ENCODE measurements around the gene TET3.

Gene TET3

DNA sequence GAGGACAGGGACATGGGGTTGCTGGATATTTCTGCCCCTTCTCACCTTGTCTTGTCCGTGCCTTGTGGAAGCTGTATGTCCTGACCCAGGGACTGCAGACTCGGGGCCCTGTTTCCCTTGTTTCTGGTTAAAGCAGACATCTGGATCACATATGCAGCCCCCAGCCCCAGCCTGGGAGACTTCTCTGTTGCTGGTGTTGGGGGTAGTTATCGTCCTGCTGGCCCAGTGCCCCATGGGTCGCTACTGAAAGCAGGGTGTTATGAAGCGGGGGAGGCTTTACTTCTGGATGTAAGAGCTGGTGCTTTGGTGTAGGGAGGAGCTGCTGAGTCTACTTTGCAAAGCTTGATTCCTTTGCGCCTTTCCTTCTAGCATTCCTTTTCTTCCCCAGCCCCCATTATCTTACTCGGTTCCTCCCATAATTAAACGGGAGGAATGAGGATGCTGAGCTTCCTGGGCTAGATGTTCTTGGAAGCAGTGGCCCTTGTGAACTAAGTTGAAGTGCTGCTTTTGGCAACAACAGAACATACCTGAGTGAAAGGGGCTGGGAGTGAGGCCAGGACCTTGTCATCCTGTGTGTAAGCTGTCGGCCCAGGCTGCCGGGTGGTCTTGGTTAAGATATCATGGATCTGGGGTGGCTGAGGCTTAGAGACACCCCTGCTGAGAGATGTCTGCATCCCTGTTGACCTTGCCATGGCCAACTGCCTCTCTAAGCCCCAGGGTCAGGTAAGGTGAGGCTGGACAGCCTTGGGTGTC, 3.4 kb downstream of the TET3 start:
- no peak for DNase-seq

DNA sequence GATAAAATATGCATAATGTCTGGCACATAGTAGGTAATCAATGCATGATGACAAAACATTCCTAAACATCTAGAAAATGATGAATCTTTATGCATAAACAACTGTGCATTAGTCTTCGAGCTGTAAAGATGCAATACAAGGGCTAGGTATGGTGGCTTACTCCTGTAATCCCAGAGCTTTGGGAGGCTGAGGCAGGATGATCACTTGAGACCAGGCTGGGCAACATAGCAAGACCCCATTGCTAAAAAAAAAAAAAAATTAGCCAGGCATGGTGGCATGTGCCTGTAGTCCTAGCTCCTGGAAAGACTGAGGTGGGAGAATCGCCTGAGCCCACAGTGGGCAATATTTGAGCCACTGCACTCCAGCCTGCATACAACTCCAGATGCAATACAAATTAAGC, 5.3 kb downstream of the TET3 start:
- DNase-seq: no peak

DNA sequence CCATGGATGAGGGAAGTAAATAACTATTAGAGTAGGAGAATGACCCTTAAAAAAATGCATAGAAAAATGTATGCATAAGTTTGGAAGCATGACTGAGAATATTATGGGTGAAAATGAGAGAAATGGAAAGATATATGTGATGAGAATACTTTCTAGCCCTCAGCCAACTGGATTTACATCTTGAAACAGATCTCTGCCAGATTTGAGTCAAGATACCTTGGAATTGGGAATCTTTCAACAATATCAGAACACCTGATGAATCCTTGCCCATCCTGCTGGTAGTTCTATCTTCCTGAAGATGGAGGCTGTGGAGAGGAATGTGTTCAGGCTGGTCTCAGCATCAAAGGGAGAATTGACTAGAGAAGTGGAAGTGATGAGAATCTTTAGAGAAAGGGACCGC, 5.8 kb downstream of the TET3 start:
- DNase-seq: no peak

DNA sequence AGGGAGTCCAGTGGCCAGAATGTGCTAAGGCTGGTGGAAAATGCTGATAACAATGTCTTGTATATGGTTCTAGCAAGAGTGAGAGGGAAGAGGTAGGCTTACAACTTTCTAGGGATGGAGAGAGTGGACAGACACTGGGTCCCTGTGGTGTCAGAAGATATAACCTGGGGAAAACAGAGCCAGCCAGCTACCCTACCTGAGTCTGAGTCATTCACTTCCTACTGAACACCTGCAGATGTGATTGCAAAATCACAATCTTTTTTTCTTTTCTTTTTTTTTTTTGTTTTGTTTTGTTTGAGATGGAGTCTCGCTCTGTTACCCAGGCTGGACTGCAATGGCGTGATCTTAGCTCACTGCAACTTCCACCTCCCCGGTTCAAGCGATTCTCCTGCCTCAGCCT, 7.3 kb downstream of the TET3 start:
- DNase-seq: no peak

DNA sequence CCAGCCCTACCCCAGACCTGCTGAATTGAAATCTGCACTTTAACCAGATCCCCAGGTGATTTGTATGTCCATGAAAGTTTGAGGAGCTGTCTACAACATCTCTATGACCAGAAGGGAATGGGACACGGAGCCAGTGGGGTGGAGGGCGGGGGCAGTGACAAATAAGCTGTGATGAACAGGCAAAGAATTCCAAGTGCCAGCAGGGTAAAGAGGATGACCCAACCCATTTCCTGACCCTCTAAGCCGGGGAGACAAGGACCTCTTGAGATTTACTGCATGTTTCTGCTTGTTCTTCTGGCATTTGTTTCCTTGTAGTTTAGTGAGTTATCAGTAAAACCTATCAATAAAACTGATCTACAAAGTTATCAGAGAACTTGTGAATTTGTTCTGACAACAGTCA, 8.7 kb downstream of the TET3 start:
- no peak for DNase-seq

DNA sequence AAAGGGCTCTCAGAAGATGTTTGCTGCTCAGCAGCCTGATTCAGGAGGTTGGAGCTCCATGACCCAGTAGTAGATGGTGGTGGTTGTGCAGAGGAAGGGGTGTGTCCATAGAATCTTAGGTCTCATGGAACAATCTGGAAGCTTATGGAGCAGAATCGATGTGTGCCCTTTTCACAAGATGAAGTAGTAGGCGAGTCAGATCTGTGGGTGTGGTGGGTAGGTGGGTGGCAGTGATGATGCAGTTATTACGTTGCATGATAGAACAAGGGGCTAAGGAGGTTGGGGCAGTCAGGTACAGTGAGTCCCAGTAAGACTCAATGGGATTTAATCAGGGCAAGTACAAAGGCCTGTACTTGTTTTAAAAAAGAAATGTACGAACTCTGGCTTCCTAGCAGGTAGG, 9.1 kb downstream of the TET3 start:
- DNase-seq: no peak

DNA sequence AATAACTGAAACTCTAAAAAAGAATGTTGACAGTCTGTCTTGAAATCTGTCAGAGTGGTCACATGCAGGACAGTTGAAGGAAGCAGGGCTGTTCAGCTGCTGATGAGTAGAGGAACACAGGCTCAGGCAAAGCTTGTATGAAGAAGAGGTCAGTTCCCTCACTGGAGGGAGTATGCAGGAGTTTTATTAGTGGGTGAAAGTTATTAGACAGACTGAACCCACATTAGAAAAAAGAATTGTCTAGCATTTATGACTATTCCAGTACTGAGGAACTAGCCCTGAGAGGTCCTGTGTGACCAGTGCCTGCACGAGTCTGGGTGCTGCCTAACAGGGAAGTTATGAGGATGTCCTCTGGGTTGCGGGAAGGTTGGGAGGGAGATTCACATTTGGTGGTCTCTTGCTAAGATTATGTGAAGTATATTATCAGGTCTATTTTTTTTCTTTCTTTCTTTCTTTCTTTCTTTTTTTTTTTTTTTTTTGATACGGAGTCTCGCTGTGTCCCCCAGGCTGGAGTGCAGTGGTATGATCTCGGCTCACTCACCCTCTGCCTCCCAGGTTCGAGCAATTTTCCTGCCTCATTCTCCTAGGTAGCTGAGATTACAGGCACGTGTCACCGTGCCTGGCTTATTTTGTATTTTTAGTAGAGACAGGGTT, 9.6 kb downstream of the TET3 start:
- DNase-seq: no peak

DNA sequence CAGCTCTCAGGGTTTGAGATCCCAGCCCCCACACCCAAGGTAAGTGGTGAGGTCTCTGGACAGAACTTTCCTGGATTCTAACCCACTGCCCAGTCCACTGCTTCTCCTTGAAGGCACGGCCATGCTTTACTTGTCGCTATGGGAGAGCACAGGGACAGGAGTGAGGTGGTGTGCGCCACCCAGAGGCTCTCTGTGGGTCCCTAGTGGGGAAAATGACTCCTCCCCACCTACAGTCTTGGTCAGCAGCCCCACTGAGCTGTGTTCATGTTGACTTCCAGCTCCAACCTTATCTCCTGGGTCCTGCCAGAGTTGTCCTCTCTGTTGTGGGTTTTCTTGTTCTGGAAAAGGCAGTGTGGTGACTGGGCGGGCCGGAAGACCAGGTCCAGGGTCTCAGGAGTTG, 11.1 kb downstream of the TET3 start:
- no peak for DNase-seq

DNA sequence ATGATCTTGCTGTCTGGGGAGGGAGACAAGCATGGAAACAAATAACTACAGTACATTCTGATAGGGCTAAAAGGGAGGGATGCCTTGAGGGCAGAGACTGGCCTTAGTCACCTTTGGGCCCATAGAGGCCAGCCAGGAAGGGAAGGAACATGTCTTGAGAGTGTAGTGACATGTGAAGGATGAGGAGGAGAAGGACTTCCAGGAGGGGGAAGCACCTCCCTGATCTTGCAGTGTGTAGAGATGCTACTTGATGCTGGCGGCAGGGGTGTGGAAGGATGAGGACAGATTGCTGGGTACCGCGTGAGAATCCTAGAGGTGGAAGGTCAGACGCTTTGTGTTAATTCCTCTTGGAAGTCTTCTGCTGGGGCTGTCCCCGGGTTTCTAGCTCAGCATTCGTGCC, 13.1 kb downstream of the TET3 start:
- no peak for DNase-seq

DNA sequence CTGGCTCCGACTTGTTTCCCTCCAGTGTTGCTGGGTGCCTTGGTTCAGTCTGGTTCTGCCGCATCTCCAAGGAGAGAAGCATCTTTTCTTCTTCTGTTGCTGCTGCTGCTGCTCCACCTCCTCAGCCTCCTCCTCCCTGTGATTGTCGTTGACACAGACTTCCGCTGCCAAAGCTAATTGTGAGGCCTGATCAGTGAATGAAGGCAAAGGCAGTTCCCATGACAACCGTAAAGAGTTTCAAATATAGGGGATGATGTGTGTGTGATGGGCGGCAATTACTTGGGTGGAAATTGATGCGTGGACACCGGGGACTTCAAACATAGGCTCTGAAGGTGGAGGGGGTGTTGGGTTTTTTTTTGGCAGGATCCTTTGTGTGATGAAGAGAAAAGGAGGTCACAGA, 13.7 kb downstream of the TET3 start:
- no peak for DNase-seq

DNA sequence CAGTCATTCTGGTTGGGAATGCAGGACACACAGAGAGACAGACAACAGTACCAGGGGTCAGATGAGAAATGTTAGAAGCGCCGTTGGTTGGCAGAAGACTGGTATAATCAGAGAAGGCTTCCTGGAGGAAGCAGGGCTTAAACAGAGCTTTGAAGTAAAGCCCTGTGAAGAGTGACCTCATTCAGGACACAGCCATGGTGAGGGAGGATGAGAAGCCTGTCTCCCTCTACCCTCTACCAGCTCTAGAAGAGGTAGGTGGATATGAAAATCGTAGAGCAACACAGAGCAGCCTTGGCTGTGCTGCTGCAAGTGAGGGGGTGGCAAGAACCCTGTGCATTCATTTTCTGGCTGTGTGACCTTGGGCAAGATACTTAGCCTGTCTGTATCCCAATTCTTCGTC, 14.2 kb downstream of the TET3 start:
- no peak for DNase-seq

DNA sequence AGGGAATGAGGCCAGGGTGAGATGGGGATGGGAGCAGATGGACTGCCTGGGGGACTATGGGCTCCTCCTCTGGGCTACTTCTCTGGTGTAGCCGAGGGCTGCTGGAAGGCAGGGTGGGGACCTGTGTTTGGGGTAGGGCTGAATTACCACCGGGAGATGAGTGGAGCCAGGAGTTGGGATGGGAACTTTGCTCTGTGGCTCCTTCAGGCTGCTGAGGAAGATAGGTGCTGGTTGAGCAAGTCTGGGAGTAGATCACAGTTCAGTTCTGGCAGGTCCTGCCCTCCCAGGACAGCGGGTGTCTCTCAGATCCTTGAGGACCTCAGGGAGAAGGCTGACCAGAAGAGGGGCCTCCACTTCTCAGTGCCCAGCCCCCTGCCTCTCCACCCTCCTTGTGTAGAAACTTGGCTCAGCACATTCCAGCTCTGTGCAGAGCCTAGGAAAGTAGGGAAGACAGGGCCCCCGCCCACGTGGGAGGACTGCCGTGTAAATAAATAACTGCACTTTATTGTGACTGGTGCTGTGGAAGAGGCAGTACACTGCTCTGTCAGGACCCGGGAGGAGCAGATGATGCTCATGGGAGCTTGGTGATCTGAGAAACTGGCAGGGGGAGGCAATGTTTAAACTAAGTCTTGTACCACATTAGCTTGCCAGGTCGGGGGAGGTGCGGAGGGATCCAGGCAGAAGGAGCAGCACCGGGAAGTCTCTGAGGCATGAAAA, 15.3 kb downstream of the TET3 start:
- no peak for DNase-seq

DNA sequence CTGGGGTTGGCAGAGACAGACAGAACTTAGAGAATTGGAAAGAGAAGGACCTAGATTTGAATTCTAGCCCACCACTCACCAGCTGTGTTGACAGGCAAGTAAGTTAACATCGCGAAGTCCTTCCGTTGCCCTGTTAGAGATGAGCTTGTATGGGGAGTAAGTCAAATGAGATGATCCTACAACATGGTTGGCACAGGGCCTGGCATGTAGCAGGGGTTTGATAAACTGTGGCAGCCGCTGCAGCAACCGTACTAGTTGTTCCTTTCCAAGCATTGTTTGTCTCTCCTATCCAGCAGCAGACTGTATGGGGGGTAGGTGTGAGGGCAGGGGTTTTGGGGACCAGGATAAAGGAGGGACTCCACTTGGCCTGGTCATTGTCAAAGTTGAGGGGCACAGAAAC, 16.0 kb downstream of the TET3 start:
- DNase-seq: no peak

DNA sequence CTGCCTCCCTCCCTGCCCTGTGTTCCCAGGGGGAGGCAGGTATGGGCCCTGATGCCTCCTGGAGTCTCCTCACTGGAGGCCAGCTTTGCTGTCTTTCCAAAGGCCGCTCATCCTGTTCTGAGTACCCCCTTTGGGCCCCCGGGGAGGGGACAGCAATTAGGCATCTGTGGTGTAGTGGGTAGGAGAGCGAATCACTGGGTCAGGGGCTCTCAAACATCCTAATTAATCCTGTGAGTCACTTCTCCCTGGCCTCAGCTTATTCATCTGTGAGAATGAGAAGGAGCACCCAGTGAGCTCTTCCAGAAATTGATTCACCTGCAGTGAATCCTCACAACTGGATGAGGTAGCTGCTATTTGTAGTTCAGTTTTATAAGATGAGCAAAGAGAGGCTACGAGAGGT, 16.4 kb downstream of the TET3 start:
- DNase-seq: no peak

DNA sequence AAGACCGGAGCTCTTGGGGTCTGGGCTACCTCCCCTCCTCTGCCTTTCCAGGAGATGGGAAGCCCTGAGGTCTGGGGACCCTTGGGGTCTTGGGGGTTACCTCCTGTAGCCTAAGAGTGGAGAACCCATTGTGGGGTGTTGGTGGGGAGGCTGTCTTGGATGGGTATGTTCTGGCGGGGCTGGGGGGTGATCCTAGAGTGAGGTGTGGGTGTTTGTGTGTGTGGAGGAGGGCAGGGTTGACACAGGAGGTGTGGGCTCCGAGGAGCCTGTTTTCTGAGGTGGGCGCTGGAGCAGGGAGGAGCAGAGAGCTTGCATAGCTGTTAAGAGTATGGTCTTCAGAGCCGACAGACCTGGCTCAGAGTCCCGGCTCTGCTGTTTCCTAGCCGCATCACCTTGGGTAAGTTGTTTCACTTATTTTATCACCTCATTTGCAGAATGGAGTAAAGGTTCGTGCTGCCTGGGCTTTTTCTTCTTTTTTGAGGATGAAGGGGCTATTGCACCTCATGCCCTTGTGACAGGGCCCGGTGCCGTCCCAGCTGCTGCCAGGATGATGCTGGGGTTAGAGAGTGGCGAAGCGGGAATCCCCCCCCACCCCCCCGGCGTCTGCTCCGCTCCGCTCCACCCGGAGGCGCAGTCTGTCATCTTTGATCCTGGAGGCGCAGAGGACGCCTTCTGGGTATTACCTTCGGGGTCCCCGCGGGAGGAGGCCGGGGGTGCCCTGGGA, 17.2 kb downstream of the TET3 start:
- DNase-seq: no peak

DNA sequence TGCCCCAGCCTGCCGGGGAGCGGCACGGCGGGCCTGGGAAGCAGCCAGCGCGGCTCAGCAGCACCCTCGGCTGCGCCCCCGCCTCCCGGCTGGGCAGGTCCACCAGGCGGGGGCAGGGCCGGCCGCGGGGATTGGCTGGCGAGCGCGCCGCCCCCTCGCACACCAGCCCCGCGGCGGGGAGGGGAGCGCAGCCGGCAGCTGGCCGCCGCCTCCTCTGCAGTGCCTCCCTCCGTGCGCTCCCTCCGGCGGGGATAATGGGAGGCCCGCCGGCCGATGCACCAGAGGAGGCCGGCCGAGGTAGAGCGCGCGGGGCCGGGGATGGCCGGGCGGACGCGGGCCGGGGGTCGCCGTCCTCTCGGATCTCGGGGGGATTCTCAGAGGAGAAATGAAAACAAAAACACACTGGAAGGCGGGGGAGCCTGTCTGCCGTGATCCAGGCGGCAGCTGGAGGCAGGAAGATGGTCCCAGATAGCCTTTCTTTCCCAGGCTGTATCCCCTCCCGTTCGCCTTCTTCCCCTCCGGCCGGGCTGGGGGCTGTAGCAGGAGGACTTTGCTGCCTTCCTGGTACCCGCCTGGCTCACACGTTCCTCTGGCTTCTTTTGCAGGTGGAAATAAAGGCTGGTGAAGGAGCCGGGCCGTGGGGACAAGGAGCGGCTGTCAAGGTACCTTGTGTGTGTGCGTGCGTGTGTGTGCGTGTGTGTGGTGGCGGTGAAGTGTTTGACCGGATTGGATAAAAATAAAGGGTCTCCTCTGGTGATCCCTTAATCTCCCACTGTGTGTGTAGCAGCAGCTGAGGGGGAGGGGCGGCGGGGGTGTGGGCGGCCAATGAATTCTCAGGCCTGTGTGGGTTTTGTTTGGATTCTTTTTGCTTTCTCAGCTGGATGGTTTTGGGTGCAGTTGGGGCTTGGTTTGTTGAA, 18.1 kb downstream of the TET3 start:
- DNase-seq: peak; percentile 75

DNA sequence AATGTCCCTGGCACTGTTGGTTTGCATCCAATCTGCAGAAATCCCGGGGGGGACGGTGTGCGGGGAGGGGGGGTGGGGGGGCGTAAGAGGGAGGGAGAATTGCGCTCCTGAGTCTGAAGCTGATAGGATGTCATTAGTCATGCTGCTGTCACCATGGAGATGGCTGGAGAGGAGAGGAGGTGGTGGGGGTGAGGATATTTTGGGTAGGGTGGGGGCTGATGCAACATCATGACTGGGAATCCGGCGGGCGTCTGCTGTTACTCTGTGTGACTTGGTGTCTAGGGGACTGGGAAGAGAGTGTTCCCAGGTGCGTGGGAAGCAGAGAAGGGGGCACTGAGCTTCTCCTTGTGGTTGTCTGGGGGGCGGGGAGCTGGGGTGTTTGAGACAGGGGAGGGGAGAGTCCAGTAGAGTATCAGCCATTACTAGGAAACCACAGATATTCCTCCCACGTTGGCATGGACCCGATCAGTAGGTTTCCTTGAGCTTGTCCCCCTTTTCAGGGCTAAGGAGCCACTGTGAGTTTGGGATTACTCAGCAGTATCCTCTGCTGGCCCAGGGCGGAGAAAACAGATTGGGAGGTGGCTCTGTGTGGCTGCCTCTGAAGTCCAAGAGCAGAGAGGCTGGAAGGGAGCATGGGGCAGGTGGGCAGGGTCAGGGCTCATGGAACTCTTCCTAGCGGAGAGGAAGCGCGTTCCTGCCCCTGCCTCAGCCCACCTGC, 18.9 kb downstream of the TET3 start:
- DNase-seq: peak; percentile 38

DNA sequence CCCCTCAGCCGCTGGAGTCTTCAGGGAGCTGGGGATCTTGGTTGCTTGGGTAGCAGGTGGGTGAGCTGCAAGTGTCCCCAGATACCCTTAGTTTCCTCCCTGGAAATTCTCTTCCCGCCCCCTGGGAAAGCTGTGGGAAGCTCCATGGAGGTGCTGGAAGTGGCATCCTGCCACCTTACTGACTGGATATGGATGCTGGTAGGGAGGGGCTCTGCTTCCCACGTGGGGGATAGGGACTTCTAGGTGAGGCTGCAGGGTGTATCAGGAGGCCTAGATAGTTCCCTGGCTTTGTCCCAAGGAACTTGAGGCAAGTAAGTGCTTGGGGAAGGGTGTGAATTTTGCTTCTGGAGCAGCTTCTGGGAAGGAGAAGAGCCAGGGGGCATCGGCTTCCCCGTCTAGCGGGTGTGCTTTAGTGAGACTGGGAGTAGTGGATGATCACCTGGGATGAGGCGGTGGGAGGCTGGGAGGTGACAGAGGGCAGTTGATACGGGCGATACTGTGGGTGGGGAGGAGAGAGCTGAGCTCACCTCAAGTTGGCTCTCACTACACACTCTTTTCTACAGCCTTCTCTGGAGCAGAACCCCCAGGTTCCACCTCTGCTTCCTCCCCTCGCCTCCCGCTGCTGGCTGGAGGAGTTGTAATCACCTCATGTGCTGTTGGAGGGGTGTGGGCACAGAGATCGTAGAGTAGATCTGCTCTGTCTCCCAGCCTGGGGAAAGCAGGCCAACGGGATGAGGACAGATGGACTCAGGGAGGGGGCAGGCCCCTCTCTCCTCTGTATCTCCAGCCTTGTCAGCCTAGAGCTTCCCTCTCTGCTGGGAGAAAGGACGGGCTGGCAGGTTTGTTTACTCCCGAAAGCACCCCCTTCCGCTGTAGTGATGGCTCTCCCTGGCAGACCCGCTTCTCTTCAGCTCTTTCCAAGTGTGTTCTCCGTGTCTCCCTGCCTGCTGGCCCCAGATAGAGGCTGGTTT, 19.8 kb downstream of the TET3 start:
- no peak for DNase-seq

DNA sequence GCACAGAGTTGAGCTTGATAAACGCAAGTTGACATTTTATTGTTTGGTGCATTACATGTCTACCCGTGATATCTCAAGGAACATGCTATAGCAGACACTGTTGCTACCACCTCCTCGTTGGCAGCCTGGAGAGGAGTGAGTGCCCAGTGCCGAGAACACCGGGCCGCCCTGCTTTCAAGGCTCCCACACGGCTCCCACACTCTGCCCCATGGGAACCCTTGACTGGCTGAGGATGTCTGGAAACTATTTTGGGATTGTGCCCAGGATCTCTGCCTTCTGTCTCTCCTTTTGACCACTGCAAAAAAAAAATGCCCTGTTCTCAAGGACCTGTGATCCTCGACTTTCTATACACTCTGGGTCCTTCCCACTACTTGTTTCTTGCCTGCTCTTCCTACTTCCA, 21.1 kb downstream of the TET3 start:
- DNase-seq: no peak

DNA sequence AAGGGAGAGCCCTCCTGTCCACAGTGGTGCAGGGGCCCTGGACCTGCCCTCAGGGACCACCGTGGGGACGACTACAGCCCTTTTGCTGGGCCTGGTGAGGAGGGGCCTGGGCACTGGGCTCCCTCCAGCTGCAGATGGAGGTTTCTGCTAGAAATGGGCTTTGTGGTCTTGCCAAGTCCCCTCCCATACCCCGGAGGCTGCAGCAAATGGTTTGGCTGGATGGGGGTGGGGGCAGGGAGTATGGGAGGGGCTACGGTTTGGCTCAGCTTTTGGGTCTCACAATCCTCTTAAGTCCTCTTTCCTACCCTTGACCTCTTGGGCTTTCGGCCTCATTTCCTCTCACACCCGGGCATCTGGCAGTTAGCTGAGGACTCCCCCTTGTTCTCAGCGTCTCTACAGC, 21.7 kb downstream of the TET3 start:
- DNase-seq: no peak

DNA sequence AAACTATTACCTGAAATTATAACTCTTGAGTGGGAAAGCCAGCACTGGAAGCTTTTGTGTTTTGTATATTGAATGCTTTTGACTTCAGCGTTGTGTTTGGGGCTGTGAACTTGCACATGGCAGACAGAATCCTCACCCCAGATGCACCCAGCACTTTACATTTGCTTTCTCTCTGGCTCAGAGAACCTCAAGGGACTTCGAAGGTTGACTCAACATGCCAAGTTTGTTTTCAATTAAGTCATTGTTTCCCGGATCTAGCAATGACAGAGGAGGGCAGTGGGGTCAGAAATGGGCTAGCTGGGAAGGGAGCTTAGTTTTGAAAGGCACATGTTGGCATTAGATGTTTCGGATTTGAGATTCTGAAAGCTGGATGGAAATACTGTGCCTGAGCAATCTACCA, 22.4 kb downstream of the TET3 start:
- DNase-seq: no peak

Measured in NCI-H1105 treated with DMSO at 0.1 percent for 48 hours (cell line).